ENCODE data around the gene FGFRL1.

FGFRL1 gene

DNA sequence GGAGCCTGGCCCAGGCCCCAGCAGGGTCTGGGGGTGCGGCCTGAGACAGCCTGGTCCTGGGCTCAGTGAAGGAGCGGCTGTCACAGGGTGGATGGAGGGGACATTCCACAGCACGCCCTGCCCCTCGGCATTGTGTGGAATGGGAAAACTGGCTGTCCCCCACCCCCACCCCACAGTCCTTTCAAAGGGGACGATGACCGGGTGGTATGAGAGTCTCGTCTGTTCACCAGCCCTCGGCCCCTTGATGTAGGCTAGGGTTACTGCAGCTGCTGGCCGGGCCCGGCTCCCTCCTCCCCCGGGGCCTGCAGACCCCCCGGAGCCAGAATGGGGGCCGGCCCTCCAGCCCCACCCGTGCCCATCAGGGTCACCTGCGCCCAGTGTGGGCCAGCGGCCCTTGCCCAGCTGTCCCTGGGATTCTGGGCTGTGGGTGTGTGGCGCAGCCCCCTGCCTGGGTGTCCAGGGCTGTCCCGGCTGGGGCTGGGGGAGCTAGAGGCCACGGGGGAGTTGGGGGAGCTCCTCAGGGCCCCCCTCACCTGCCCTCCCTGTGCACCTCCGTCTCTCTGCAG is 11.7 kb downstream of the FGFRL1 start:
- no peak for DNase-seq (ENCODE audit: low spot score)

DNA sequence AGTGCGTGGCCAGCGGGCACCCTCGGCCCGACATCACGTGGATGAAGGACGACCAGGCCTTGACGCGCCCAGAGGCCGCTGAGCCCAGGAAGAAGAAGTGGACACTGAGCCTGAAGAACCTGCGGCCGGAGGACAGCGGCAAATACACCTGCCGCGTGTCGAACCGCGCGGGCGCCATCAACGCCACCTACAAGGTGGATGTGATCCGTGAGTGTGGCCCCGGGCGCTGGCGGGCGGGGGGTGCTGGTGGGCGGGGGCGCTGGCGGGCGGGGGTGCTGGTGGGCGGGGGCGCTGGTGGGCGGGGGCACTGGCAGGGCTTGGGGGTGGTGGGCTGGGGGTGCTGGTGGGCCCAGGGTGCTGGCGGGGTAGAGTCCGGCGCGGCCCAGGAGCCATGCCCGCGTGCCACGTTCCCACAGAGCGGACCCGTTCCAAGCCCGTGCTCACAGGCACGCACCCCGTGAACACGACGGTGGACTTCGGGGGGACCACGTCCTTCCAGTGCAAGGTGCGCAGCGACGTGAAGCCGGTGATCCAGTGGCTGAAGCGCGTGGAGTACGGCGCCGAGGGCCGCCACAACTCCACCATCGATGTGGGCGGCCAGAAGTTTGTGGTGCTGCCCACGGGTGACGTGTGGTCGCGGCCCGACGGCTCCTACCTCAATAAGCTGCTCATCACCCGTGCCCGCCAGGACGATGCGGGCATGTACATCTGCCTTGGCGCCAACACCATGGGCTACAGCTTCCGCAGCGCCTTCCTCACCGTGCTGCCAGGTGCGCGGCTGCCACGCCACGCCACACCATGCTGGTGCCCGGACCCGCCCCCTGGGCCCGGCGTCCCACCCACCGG is 12.7 kb downstream of the FGFRL1 start:
- no peak for DNase-seq (ENCODE audit: low spot score)

DNA sequence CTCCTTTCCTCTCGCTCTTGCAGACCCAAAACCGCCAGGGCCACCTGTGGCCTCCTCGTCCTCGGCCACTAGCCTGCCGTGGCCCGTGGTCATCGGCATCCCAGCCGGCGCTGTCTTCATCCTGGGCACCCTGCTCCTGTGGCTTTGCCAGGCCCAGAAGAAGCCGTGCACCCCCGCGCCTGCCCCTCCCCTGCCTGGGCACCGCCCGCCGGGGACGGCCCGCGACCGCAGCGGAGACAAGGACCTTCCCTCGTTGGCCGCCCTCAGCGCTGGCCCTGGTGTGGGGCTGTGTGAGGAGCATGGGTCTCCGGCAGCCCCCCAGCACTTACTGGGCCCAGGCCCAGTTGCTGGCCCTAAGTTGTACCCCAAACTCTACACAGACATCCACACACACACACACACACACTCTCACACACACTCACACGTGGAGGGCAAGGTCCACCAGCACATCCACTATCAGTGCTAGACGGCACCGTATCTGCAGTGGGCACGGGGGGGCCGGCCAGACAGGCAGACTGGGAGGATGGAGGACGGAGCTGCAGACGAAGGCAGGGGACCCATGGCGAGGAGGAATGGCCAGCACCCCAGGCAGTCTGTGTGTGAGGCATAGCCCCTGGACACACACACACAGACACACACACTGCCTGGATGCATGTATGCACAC is 13.6 kb downstream of the FGFRL1 start:
- DNase-seq (ENCODE audit: low spot score), result no peak

GRCh38 chr4:1026115-1026514 is 14.7 kb downstream of the FGFRL1 start:
- DNase-seq (ENCODE audit: low spot score), result peak; percentile 84

GRCh38 chr4:1027219-1027914 is 15.9 kb downstream of the FGFRL1 start:
- DNase-seq (ENCODE audit: low spot score), result no peak

DNA sequence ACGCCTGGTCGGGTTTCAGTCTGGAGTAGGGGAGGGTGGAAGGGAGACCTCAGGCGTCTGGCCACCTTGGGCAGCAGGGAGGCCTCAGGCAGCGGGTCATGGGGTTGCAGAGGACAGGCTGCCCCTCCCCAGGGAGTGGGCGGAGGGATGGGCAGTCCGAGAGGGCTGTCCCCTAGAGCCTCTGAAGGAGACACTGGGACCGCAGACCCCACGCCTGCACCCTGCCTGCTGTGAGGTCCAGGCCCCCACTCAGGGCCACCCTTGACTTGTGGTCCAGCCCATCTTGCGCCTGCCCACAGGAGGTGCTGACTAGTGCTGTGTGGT is 16.5 kb downstream of the FGFRL1 start:
- DNase-seq (ENCODE audit: low spot score), result no peak

- DNase-seq (ENCODE audit: low spot score), result no peak
These were observed 17.3 kb downstream of the FGFRL1 start for GRCh38 chr4:1028574-1029220.

DNA sequence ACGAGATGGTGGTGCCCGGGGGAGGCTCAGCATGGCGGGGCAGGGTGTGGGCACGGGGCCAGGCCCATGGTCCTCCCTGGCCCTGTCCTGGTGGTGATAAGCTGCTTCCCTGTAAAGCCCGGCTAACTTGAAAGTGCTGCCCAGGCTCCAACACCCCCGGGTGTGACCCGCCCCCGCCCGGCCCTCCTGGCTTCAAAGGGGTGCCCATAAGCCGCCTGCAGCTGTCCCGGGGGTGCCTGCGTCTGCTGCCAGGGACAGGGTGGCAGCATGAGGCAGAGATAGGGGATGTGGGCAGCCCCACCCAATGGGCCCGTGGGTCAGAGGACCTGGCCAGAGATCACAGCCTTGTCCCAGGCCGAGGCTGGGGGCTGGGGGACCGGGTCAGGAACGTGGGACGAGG is 18.1 kb downstream of the FGFRL1 start:
- no peak for DNase-seq (ENCODE audit: low spot score)

DNA sequence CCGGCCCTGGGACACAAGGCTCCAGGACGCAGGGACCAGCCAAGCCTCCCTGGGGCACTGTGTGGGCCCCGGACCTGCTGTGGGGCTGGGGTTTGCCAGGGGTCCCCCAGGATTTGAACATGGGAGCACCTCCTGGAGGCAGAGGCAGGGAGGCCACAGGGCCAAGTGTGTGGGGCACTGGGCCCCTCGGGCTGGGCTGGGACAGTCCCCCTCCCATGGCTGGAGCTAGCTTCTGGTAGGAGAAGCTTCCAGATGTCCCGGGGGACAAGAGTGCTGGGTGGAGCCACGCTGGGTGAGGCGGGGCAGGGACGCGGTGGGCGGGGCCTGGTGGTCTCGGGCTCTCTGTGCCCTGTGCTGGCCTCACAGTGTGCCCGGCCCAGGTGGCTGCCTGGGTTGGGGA is 18.6 kb downstream of the FGFRL1 start:
- DNase-seq (ENCODE audit: low spot score), result no peak

DNA sequence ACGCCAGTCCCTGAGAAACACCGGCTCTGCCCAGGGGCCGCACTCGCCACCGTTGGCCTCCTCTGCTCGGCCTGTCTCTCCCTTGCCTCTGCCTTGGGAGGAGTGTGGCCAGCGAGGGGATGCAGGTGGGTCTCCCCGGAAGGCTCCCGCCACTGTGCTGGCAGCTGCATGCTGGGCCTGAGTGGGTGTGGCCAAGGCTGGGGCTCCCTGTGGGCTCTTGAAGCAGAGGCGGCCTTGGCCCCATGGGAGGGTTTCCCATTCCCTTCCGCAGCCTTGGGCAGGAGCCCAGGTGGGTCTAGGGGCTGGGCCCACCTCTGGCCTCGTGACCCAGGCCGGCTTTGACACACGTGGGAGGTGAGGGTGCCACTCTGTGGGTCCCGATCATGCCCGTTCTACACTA is 19.1 kb downstream of the FGFRL1 start:
- DNase-seq (ENCODE audit: low spot score), result no peak

DNA sequence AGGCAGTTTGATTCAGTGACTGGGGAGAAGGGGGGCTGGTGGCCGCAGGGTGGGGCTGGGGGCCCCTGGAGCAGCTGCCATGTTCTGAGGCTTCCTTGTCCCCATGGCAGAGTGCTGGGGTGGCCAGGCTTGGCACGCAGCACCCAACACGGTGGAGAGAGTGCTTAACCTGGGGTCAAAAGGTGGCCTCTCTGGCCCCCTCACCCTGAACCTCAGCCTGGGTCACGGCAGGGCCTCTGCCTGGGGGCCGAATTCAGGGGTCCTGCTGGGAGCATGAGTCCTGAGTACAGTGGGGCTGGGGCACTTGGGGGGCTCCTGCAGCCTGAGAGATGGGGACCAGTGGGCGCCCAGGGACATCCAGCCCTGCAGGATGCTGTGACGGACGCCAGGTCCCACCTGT is 19.9 kb downstream of the FGFRL1 start:
- no peak for DNase-seq (ENCODE audit: low spot score)

GRCh38 chr4:1031956-1032795 is 20.8 kb downstream of the FGFRL1 start:
- DNase-seq (ENCODE audit: low spot score), result no peak

DNA sequence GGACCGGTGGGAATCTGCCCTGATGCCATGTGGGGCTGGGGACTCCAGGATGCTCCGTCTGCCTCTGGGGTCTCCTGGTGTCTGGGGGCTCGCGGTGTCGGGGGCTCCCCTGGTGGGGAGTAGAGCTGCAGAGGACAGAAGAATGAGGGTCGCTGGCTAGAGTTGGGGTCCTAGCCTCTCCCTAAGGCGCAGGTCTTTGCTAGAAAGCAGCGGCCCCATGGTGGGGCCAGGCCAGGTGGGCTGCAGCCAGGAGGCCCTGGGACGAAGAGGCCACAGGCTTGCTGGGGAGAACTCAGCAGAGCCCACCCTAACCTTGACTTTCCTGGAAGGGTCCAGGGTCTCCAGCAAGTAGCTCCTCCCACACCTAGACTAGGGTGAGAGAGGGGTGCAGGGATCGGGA is 21.4 kb downstream of the FGFRL1 start:
- no peak for DNase-seq (ENCODE audit: low spot score)

DNA sequence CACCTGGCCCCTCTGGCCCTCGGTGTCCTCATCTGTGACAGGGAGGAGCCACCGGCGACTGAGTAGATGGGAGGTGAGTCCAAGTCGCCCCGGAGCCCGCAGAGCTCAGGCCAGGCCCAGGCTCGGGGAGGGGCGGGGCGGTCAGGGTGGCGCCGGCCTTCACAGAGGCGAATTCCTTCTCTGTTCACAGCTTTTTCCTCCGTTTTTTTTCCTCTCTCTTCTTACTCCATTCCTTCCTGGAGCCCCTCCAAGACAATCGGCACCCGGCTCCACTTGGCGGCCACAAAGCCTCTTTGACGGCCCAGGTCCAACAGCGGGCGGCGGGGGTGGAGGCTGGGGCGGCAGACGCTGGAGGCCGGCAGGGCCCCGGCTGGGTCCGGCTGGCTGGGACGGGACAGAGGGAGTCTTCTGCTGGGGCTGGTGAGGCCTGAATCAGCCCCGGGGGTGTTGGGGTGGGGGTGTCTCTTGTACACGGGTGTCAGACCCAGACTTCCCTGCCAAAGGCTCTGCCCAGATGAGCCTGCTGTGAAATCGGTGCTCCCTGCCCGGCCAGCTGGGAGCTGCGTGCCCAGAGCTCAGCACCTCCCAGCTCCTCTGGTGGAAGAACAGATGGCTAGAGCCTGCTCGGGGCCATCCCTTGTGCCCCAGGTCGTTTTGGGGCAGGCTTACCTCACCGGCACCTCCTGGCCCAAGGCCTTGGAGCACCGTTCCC is 22.6 kb downstream of the FGFRL1 start:
- peak; percentile 88 for DNase-seq (ENCODE audit: low spot score)

- DNase-seq (ENCODE audit: low spot score), result no peak
These were observed 24.1 kb downstream of the FGFRL1 start for GRCh38 chr4:1035510-1035909.

DNA sequence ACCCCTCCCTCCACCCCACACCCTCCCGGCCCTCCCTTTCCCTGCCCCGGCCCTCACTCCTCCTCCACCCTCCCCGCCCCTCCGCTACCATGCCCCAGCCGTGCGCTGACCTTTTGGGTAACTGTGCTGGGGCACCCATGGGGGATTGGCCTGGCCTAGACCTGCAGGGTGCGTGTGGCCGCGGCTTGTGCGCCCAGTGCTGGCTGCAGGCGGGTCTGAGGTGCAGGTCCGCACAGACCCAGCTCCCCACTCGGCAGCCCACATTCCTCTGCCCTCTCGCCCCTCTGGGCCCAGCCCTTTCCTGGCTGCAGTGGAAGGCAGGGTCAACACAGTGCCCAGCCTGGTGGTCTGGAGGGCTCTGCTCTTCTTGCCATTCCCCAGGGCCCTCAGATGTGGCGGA is 24.7 kb downstream of the FGFRL1 start:
- DNase-seq (ENCODE audit: low spot score), result no peak

- DNase-seq (ENCODE audit: low spot score), result no peak
These were observed 25.8 kb downstream of the FGFRL1 start for GRCh38 chr4:1036976-1037810.

GRCh38 chr4:1038948-1039492 is 27.6 kb downstream of the FGFRL1 start:
- no peak for DNase-seq (ENCODE audit: low spot score)

- no peak for DNase-seq (ENCODE audit: low spot score)
These were observed 28.3 kb downstream of the FGFRL1 start for GRCh38 chr4:1039493-1040343.

All from HuH-7.5 (cell line).